ENCODE results near the gene FICD.

DNA sequence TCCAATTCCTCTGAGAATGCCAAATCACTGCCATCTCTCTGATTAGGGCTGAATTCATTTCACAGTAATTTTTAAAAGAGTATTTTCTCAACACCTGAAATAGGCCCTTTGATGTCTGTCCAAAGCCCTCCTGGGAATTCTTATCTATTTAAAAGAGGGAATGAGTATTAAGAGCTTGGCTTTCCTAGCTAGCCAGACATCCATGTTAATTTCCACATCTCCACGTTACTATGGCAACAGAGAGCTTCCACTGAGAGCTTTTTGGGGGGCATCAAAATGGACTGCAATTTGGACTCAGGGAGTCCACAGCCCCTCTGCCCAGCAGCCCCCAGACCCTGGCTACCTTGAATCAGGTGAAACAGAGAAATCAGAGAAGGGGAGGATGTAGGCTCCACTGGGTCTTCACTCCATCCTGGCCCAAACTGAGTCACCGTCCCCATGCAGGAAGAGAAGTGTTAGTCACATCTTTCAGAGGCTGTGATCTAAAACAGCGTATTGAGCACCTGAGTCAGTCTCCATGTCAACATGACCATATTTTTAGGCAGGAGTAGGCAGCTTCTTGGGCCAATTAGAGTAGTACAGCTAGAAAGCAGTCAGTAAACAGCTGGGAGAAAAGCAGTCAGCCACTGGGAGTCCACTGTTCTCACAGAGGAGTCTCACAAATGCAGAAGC is 7.0 kb upstream of the FICD start:
- TF ChIP-seq SUZ12 (IDR thresholded peaks at IDR 0.05; ENCODE audit: extremely low read depth, insufficient read depth, insufficient read length) = no peak
- no peak for TF ChIP-seq ZNF274 (IDR thresholded peaks at IDR 0.05; ENCODE audit: low read depth, low read length)
